ENCODE results near the gene ZNF121. TPM values are rescaled to one million over a fixed set of nuclear protein-coding genes. Genes with fewer than 3 reads are reported as not detected.

ZNF121 gene
- total RNA-seq, 1 experiment from 2014 or later: 35.5 TPM

GRCh38 chr19:9538183-9539058 is 45.9 kb downstream of the ZNF121 start, which contains the start of gene ZNF426:
TSS of gene ZNF426 (minus strand) at chr19:9538645. CDS start at chr19:9536232, 2,413 bp downstream.
- BruUV-seq (replicated peaks): TSS peak; percentile 92
- no peak for TF ChIP-seq CTCF (IDR thresholded peaks at IDR 0.05; ENCODE audit: insufficient read depth in 1 of 2, low read depth in 1 of 2, low read length in 1 of 2, severe bottlenecking in 1 of 2, unreplicated experiment in 1 of 2)
- no peaks in the 10 kb centered on the region for H3K4me1 Mint-ChIP-seq (ENCODE audit: low read depth, unreplicated experiment)
- ChIA-PET CTCF (no interaction called here), POLR2A (no interaction called here)
- no peaks in the 10 kb centered on the region for H3K27me3 Mint-ChIP-seq (ENCODE audit: insufficient read depth, unreplicated experiment)
- peak; percentile 76 to 77 for DNase-seq
- peak within 1 kb of the TSS; percentile 97 for H3K27ac Mint-ChIP-seq (ENCODE audit: unreplicated experiment)
- no peaks in the 10 kb centered on the region for H3K4me1 ChIP-seq
- intact Hi-C loops (cut with micrococcal nuclease; ENCODE audit: unreplicated experiment): loop anchor here (10.0 kb wide), 1 partner anchor 104 kb away; the partner anchor contains the start of gene ZNF266
- peak within 1 kb of the TSS; percentile 84 for H3K4me3 Mint-ChIP-seq (ENCODE audit: unreplicated experiment)
- peaks cover 20% of the 10 kb centered on the region for H3K36me3 Mint-ChIP-seq (ENCODE audit: insufficient read depth, unreplicated experiment)
- peaks cover 15% of the 10 kb centered on the region for H3K9me3 Mint-ChIP-seq (ENCODE audit: unreplicated experiment)
- no peaks in the 10 kb centered on the region for H3K36me3 ChIP-seq (ENCODE audit: control insufficient read depth, insufficient read depth, low read length)
- no peaks in the 10 kb centered on the region for H3K27me3 ChIP-seq (replicated peaks; ENCODE audit: control insufficient read depth, insufficient read depth, low read length)
- peak within 1 kb of the TSS; percentile 57 for H3K4me3 ChIP-seq (ENCODE audit: low read depth, low read length)
- H3K9me3 ChIP-seq: peaks cover 11% of the 10 kb centered on the region; the same call in 1 of the 2 replicates

GRCh38 chr19:9535934-9536333 is 48.4 kb downstream of the ZNF121 start:
- H3K27me3 ChIP-seq (replicated peaks; ENCODE audit: control insufficient read depth, insufficient read depth, low read length): no peaks in the 10 kb centered on the region
- POLR2A ChIA-PET: interaction anchor here (0.6 kb wide), 1 partner anchor 920 kb away, joined by 4 read pairs; no protein-coding TSS in a partner anchor
- Mint-ChIP-seq H3K4me1 (ENCODE audit: low read depth, unreplicated experiment) (no peaks in the 10 kb centered on the region), H3K27ac (ENCODE audit: unreplicated experiment) (no peak overlapping the region), H3K4me3 (ENCODE audit: unreplicated experiment) (no peak overlapping the region), H3K27me3 (ENCODE audit: insufficient read depth, unreplicated experiment) (no peaks in the 10 kb centered on the region), H3K9me3 (ENCODE audit: unreplicated experiment) (peaks cover 25% of the 10 kb centered on the region), H3K36me3 (ENCODE audit: insufficient read depth, unreplicated experiment) (peaks cover 43% of the 10 kb centered on the region)
- CTCF ChIA-PET: no interaction called here
- TF ChIP-seq CTCF (IDR thresholded peaks at IDR 0.05; ENCODE audit: insufficient read depth in 1 of 2, low read depth in 1 of 2, low read length in 1 of 2, severe bottlenecking in 1 of 2, unreplicated experiment in 1 of 2): no peak
- no TSS peak for BruUV-seq (replicated peaks)
- H3K36me3 ChIP-seq (ENCODE audit: control insufficient read depth, insufficient read depth, low read length): 0 out of 2 replicates have a peak, but pooled peaks cover 2% of the 10 kb centered on the region
- intact Hi-C loops (cut with micrococcal nuclease; ENCODE audit: unreplicated experiment): loop anchor here (10.0 kb wide), 1 partner anchor 101 kb away; the partner anchor contains the start of gene ZNF266
- peaks cover 18% of the 10 kb centered on the region; the same call in 1 of the 2 replicates for H3K9me3 ChIP-seq
- no peak overlapping the region for H3K4me3 ChIP-seq (ENCODE audit: low read depth, low read length)
- H3K4me1 ChIP-seq: no peaks in the 10 kb centered on the region
- no peak for DNase-seq

- no peak overlapping the region for H3K4me3 ChIP-seq (ENCODE audit: low read depth, low read length)
- BruUV-seq (replicated peaks): no TSS peak
- no peak for DNase-seq
- Mint-ChIP-seq H3K9me3 (ENCODE audit: unreplicated experiment) (peaks cover 19% of the 10 kb centered on the region), H3K27ac (ENCODE audit: unreplicated experiment) (no peak overlapping the region), H3K27me3 (ENCODE audit: insufficient read depth, unreplicated experiment) (no peaks in the 10 kb centered on the region), H3K4me1 (ENCODE audit: low read depth, unreplicated experiment) (no peaks in the 10 kb centered on the region), H3K4me3 (ENCODE audit: unreplicated experiment) (no peak overlapping the region), H3K36me3 (ENCODE audit: insufficient read depth, unreplicated experiment) (peaks cover 62% of the 10 kb centered on the region)
- H3K9me3 ChIP-seq: peaks cover 39% of the 10 kb centered on the region
- no peak for TF ChIP-seq CTCF (IDR thresholded peaks at IDR 0.05; ENCODE audit: insufficient read depth in 1 of 2, low read depth in 1 of 2, low read length in 1 of 2, severe bottlenecking in 1 of 2, unreplicated experiment in 1 of 2)
- H3K27me3 ChIP-seq (replicated peaks; ENCODE audit: control insufficient read depth, insufficient read depth, low read length): no peaks in the 10 kb centered on the region
- no peaks in the 10 kb centered on the region for H3K4me1 ChIP-seq
- peaks cover 3% of the 10 kb centered on the region; the same call in 1 of the 2 replicates for H3K36me3 ChIP-seq (ENCODE audit: control insufficient read depth, insufficient read depth, low read length)
- POLR2A ChIA-PET: no interaction called here
- CTCF ChIA-PET: no interaction called here
- intact Hi-C loops (cut with micrococcal nuclease; ENCODE audit: unreplicated experiment): loop anchor here (10.0 kb wide), 1 partner anchor 97 kb away; the partner anchor contains the start of gene ZNF266
Measured at GRCh38 chr19:9531933-9532332, 52.4 kb downstream of the ZNF121 start.
